Left ventricle myocardium inferior (tissue), 1 donor: Measurements from ENCODE around the gene USF2. TPM values are rescaled to one million over a fixed set of nuclear protein-coding genes. Genes with fewer than 3 reads are reported as not detected.

Source experiments
- DNase-seq: peaks from one replicate; pipeline ENCODE4 v3.0.0-alpha.2; 2020
- H3K27ac ChIP-seq: fragments of 200-600 bp; replicated peaks from 2 replicates; pipeline ENCODE4 v1.8.0; 2021
- H3K27me3 ChIP-seq: fragments of 200-600 bp; 2 replicates; pipeline ENCODE4 v1.8.0; 2021; ENCODE audit warnings: low read depth
- H3K36me3 ChIP-seq: fragments of 200-600 bp; 2 replicates; pipeline ENCODE4 v1.8.0; 2021
- H3K4me1 ChIP-seq: fragments of 200-600 bp; 2 replicates; pipeline ENCODE4 v1.8.0; 2021
- H3K4me3 ChIP-seq: fragments of 200-600 bp; 2 replicates; pipeline ENCODE4 v1.8.0; 2021; ENCODE audit warnings: mild to moderate bottlenecking, moderate library complexity
- H3K9me3 ChIP-seq: fragments of 200-600 bp; replicated peaks from 2 replicates; pipeline ENCODE4 v1.8.0; 2021
- intact Hi-C: fragments of 100-400 bp; cut with micrococcal nuclease; formaldehyde crosslinking; loops from one replicate; pipeline ENCODE4 v1.11.0; 2022
- total RNA-seq: library from RNA; stranded (reverse); fragmentation: NEBNext Ultra II Directional; extraction: Animal tissue kit (Norgen Biotek cat#: 25700); gene quantifications from one replicate; pipeline ENCODE4 v1.2.1, GENCODE V29; 2021
- TF ChIP-seq, protein P1 (sequence below): fragments of 200-600 bp; IDR thresholded peaks from 2 replicates; pipeline ENCODE4 v1.8.0; 2021; ENCODE audit warnings: antibody characterized with exemption, mild to moderate bottlenecking, borderline replicate concordance
- donor health status: DM: no; HTN: yes; CAD: no; lungs with severe emphysema.

The USF2 gene
- total RNA-seq, 1 donor from 2014 or later, result 147 TPM

DNA sequence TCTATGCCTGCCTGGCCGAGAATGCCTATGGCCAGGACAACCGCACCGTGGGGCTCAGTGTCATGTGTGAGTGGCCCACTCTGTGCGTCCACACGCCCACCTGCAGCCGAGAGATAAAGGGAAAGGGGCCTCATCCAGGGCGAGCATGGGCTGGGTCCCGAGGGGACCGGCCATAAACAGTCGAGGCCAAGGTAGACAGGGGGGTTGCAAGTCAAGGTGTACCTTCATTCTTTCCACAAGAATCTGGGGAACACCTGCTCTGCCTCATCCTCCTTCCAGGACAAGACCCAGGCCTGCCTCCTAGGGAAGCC is 31.5 kb downstream of the USF2 start:
- Histone ChIP-seq H3K36me3 (no peaks in the 10 kb centered on the region), H3K4me3 (no peak overlapping the region), H3K9me3 (no peaks in the 10 kb centered on the region), H3K27me3 (peaks cover 84% of the 10 kb centered on the region), H3K4me1 (no peaks in the 10 kb centered on the region), H3K27ac (no peak overlapping the region)
- DNase-seq, result no peak
- intact Hi-C loops, result no loop called here
- TF ChIP-seq, protein P1, sequence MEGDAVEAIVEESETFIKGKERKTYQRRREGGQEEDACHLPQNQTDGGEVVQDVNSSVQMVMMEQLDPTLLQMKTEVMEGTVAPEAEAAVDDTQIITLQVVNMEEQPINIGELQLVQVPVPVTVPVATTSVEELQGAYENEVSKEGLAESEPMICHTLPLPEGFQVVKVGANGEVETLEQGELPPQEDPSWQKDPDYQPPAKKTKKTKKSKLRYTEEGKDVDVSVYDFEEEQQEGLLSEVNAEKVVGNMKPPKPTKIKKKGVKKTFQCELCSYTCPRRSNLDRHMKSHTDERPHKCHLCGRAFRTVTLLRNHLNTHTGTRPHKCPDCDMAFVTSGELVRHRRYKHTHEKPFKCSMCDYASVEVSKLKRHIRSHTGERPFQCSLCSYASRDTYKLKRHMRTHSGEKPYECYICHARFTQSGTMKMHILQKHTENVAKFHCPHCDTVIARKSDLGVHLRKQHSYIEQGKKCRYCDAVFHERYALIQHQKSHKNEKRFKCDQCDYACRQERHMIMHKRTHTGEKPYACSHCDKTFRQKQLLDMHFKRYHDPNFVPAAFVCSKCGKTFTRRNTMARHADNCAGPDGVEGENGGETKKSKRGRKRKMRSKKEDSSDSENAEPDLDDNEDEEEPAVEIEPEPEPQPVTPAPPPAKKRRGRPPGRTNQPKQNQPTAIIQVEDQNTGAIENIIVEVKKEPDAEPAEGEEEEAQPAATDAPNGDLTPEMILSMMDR, result no peak

DNA sequence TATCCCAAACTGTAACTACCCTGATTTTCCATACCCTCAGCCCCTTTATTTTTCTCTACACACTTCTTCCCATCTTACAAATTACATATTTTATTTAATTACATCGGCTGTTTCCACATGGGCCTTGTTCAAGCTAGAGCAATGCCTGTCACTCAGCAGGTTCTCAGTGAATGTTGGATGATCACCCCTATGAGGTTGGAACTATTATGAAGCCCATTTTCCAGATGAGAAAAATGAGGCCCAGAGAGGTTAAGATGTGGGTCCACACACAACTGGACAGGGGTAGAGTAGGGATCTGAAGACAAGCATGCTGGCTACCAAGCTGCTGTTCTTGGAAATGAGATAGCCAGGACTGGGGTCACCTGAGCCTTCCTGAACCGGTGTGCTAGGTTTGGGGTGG is 33.2 kb downstream of the USF2 start:
- peaks cover 83% of the 10 kb centered on the region for H3K27me3 ChIP-seq
- intact Hi-C loops, result no loop called here
- TF ChIP-seq, protein P1, result no peak
- H3K4me1 ChIP-seq, result no peaks in the 10 kb centered on the region
- no peaks in the 10 kb centered on the region for H3K36me3 ChIP-seq
- H3K4me3 ChIP-seq, result no peak overlapping the region
- H3K9me3 ChIP-seq, result no peaks in the 10 kb centered on the region
- DNase-seq, result no peak
- no peak overlapping the region for H3K27ac ChIP-seq

DNA sequence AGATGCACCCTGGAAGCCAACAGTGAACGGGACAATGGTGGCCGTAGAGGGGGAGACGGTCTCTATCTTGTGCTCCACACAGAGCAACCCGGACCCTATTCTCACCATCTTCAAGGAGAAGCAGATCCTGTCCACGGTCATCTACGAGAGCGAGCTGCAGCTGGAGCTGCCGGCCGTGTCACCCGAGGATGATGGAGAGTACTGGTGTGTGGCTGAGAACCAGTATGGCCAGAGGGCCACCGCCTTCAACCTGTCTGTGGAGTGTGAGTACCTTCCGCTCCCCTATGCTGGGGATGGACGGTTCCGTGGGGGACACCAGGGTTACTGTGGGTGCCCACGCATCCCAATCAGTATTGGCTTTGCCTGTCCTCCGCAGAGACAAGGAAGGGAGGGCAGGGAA is 33.7 kb downstream of the USF2 start:
- TF ChIP-seq, protein P1, result no peak
- Histone ChIP-seq H3K36me3 (no peaks in the 10 kb centered on the region), H3K4me1 (no peaks in the 10 kb centered on the region), H3K27ac (no peak overlapping the region), H3K4me3 (no peak overlapping the region), H3K9me3 (no peaks in the 10 kb centered on the region), H3K27me3 (peaks cover 88% of the 10 kb centered on the region)
- no peak for DNase-seq
- intact Hi-C loops, result no loop called here

DNA sequence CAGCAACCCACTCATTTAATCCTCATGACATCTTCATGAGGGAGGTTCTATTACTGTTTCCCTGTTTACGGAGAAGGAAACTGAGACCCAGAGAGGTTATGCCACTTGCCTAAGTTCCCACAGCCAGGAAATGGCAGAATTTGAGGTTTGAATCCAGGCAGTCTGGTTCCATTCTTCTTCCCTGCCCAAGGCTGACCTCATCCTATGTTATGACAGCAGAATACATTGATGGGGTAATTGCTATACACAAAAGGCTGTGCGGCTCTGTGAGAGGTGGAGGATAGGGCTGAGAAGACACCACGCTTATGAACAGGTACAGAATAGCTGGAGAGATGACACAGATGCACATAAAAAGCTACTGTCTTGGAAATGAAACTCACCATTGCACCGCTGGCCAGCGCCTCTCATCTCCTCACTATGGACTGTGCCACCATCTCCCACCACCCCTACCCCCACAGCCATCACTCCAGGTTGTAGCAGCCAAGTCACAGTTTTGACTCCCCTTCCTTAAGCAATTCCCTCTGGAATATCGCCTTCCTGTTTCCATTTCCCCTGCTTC is 34.7 kb downstream of the USF2 start:
- Histone ChIP-seq H3K27ac (no peak overlapping the region), H3K27me3 (peaks cover 78% of the 10 kb centered on the region), H3K4me3 (no peak overlapping the region), H3K9me3 (no peaks in the 10 kb centered on the region), H3K36me3 (no peaks in the 10 kb centered on the region), H3K4me1 (no peaks in the 10 kb centered on the region)
- TF ChIP-seq, protein P1, result no peak
- DNase-seq, result no peak
- intact Hi-C loops, result no loop called here

DNA sequence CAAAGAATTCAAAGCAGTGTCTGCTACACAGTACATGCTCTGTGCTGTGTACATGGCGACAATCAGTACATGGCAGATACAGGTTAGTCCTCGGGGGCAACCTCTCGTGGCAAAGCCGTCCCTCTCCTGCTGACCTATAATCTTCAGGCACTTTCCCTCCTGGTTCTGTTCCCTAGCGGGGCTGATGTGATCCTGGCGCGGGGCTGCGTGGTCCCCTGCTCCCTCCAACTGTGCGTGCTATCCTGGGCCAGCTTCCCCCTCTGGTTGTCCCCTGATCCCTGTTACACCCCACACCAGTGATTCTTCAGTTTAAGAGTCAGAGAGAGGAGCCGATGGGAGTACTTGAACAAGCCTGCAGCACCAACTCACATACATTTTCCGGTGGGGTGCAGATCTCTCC is 35.3 kb downstream of the USF2 start:
- intact Hi-C loops, result no loop called here
- Histone ChIP-seq H3K27ac (no peak overlapping the region), H3K9me3 (no peaks in the 10 kb centered on the region), H3K4me3 (no peak overlapping the region), H3K4me1 (no peaks in the 10 kb centered on the region), H3K27me3 (peaks cover 75% of the 10 kb centered on the region), H3K36me3 (no peaks in the 10 kb centered on the region)
- no peak for DNase-seq
- TF ChIP-seq, protein P1, result no peak

DNA sequence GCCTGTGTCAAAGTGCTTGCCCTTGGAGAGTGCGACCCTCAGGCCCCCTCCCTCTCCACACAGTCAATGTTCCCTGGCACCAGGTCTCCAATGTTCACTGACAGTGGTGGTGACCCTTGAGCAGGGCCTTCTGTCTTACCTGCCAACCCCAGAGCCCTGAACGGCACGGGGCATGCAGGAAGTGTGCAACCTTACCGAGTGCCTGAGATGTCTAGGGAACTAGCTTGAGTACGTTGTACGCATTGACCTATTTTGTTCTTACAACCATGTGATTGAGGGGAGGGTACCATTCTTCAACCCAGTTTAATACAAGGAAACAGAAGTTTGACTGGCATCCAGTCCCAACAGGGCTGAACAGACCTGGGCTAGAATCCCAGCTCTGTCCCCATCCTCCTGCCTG is 36.4 kb downstream of the USF2 start:
- DNase-seq, result no peak
- Histone ChIP-seq H3K4me1 (no peaks in the 10 kb centered on the region), H3K9me3 (no peaks in the 10 kb centered on the region), H3K27me3 (peaks cover 76% of the 10 kb centered on the region), H3K27ac (no peak overlapping the region), H3K36me3 (no peaks in the 10 kb centered on the region), H3K4me3 (no peak overlapping the region)
- TF ChIP-seq, protein P1, result no peak
- intact Hi-C loops, result no loop called here
